NCI-H1417 treated with DMSO at 0.1 percent for 48 hours (cell line): ENCODE measurements around the gene KRAS.

ENCODE experiments used
- DNase-seq: peaks from one replicate; lab custom pipeline; 2025; lab: John Stamatoyannopoulos, UW

The KRAS gene

DNA sequence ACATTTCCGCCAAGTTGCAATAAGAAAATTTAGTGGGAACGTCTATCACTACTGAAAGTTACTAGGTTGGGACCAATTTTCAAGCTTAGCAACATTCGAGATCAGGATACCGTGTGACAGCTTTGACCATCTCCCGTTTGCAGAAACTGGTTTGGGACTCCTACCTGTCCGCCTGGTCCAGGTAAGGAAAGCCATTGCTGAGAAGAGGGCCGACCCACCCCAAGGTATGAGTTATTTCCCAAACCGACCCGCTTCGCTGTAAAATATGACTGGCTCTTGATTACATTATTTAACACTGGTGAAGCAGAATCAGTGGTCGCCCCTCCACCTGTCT, 56.0 kb downstream of the KRAS start:
- DNase-seq: no peak

DNA sequence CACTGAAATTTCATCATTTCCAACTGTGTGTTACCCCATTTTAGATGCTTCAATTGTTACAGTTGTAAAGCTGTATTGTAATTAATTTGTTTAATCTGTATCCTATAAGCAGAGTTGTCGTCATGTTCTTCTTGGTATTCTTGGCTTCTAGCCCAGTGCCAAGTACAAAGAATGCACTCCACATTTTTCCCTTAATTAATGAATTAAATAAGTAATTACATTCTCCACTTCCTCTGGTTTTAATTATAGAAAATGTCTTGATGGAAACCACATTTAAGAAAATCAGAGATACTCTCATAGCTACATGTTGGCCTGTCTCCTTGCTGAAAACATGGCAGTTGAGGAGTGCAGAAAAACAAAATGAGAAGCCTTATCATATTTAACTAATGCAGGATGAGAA, 56.5 kb downstream of the KRAS start:
- DNase-seq: no peak

DNA sequence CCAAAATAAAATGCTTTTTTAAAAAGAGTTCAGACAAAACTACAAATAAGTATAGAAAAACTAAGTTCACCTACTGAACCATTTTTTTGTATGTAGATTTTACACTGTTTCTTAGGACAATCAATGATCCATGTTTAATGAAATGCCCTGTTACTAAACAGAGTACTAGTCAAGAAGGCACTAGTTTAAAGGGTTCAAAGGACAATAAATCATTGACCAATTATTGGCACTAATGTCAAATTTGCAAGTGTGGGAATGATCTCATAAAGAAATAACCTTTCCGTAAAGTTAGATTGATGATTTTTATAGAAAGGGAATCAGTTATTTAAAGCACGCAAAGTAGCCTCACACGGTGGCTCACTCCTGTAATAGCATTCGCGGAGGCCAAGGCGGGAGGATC, 59.9 kb downstream of the KRAS start:
- no peak for DNase-seq

DNA sequence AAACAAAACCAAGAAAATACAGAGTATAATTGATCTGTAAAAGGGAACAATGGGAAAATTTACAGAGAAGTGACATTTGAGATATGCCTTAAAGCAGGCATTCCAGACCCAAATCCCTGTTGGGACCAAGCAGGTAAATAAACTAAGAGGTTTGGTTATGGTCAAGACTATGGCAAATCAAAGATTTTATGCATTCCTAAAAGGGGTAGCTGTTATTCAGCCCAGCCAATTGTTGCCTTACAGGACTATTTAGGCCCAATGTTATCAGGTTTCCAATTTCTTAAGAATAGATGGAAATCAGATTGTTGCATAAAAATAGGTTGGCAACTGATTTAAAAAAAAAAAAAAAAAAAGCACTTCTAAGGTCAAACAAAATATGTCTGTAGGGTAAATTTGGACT, 61.1 kb downstream of the KRAS start:
- no peak for DNase-seq

DNA sequence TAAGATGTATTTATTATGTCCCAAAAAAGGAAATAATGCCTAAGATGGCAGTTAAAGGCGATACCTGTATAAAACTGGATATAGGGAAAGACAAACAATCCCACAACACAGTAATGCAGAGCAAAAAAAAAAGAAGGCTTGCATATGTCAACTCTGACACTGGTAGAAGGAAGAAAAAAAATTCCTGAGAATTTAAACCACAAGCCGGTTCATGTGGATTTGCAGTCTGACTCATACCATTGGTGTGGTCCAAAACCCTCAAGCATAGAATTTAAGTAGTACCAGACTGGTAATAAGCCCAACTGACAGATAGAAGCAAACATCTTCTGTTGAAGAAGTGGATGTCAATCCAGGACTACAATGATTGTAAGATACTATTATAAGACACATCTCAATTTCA, 62.9 kb downstream of the KRAS start:
- no peak for DNase-seq

DNA sequence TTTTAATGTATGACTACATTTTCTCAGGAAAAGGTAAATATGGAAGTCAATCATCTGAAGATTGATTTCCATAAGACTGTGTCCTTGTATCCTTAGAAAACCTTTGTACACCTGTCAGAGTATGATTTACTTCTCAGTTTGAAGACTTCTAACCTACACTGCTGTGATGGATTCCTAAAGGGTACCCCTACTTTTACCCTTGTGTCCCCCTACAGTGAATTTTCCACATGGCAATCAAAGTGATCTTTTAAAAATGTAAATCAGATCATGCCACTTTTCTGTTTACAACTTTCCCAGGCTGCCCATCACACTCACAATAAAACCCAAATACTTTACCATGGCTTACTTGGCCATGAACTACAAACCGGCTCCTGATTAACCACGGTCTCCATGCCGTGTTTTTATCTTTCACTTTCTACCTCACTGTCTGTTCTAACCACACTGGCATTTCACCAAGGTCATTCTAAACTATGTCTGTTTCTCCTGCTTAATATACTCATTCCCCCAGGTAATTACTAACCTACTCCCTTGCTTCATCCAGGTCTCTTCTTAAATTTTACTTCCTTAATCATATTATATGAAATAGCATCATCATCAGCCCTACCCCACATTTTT, 63.8 kb downstream of the KRAS start:
- DNase-seq: no peak

DNA sequence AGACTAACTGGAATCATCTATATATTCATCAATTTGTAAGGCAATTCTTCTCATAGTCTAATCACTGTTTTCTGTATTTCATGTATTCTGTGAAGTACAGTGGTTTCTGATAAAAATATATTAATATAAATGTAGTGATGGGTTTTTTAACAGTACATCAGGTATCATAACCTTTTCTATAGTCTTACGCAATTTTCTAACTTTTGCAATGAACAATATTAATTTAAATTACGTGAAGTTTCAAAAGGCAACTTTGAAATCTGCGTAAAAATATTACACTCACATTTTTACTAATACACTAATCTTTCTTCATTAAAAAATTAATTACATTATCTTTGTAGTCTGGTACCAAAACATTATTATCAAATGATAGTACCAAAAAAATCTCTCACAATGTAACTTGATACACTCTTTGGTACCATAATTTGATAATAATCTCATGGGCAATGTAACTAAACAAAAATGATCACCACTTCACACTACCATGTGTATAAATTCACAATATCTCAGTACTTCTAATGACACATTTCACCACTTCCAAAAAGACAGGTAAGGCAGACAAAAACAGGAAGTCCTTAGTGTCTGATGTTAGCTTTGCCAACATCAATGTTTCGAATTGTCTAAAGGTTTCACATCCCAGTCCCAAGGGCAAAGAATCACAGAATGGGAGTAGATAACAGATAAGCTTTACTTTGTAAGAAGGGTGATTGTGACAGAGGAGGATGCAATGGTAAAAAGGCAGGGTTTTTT, 64.5 kb downstream of the KRAS start:
- DNase-seq: no peak

DNA sequence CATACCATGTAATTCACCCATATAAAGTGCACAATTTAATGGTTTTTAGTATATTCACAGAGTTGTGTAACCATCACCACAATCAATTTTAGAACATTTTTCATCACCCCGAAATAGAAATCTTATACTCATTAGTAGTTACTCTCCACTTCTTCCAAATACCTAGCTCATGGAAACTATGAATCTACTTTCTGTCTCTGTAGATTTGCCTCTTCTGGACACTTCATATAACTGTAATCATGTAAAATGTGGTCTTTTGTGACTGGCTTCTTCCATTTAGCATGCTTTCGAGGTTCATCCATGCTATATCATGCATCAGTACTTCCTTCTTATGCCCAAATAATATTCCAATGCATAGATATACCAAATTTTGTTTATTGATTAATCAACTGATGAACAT, 66.6 kb downstream of the KRAS start:
- no peak for DNase-seq

DNA sequence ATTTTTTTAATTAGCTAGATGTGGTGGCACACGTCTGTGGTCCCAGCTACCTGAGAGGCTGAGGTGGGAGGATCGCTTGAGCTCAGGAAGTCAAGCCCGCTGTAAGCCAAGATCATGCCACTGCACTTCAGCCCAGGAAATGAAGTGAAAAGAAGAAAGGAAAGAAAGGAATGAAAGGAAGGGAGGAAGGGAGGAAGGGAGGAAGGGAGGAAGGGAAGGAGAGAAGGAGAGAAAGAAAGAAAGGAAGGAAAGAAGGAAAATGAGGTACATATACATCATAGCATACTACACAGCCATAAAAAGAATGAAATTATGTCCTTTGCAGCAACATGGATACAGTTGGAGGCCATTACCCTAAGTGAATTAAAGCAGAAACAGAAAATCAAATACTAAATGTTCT, 68.0 kb downstream of the KRAS start:
- DNase-seq: no peak

DNA sequence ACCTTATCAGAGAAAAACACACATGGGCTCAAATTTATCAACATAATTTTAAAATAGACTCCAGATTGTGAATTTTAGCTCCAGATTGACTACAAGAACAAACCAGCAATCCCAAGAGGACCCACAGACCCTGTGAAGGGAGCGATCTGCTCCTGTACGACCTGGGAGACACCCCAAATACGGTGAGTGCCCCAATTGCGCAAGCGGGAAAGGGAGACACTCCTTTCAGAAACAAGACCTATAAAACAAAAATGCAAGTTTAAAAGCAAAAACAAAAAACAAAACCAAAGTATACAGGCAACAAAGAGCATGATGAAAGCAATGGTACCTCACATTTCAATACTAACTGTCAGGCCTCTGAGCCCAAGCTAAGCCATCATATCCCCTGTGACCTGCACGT, 87.9 kb downstream of the KRAS start:
- DNase-seq: no peak

DNA sequence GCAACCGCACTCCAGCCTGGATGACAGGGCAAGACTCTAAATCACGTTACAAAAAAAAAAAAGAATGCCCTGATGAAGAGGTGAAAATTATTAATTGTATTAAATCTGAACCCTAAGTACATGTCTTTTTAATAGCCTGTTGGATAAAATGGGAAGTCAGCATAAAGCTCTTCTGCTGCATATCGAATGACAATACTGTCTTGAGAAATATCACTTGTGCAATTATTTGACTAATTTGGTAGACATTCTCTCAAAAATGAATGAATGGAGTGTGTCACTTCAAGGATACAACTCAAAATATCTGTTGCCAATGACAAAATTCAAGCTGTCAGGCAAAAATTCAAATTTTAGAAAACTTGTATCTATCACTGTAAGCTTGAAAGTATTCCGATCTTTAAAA, 94.7 kb downstream of the KRAS start:
- no peak for DNase-seq

DNA sequence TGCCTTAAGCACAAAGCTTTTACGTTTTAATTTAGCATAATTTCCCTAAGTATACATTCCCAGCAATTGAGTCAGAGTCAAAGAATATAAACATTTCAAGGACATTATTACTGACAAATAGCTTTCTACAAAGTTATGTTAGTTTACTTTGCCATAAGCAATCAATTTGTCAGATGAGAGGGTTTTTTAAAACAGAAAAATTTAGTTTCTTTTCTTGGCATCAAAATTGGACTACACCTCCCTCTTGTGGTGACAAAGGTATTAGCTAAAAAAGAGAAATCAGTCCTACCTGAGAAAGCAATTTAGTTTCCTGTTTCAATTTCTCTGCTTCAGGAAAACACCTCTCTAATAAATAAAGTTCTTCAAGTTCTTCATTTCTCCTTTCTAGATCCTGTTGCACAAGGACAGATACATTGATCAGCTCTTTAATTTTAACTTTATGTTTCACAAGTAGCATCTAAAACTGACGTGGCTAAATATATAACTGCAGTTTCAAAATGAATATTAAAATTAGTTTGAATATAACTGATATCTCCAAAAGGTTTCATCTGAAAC, 95.6 kb downstream of the KRAS start:
- no peak for DNase-seq
